Measurements from ENCODE around the gene GLDN.
"Not testable (repeated sequence)": the region's sequence is repeated elsewhere in the genome, so short reads cannot be mapped to it uniquely, and the experiment has no call there.

GLDN gene

GRCh38 chr15:51446029-51446744 is 104.7 kb downstream of the GLDN start:
- not testable (repeated sequence) for H3K9ac ChIP-seq (ENCODE audit: low read depth, low read length); H3K36me3 ChIP-seq (ENCODE audit: insufficient read depth, low read length); H3K9me3 ChIP-seq (ENCODE audit: control insufficient read depth, insufficient read depth, low read length); H3K4me1 ChIP-seq (ENCODE audit: insufficient read depth, low read length)

- peaks cover 7% of the 10 kb centered on the region for H3K4me1 ChIP-seq (ENCODE audit: insufficient read depth, low read length)
- H3K9me3 ChIP-seq (ENCODE audit: control insufficient read depth, insufficient read depth, low read length) = no peaks in the 10 kb centered on the region; the same call in 1 of the 2 replicates
- peaks cover 3% of the 10 kb centered on the region for H3K36me3 ChIP-seq (ENCODE audit: insufficient read depth, low read length)
- H3K9ac ChIP-seq (ENCODE audit: low read depth, low read length) = no peak overlapping the region
Observed at GRCh38 chr15:51447855-51448621, 106.6 kb downstream of the GLDN start.

GRCh38 chr15:51448622-51449399 is 107.4 kb downstream of the GLDN start:
- Histone ChIP-seq H3K9me3 (ENCODE audit: control insufficient read depth, insufficient read depth, low read length) (no peaks in the 10 kb centered on the region; the same call in 1 of the 2 replicates), H3K36me3 (ENCODE audit: insufficient read depth, low read length) (peaks cover 3% of the 10 kb centered on the region), H3K9ac (ENCODE audit: low read depth, low read length) (no peak overlapping the region), H3K4me1 (ENCODE audit: insufficient read depth, low read length) (peaks cover 7% of the 10 kb centered on the region)

- Histone ChIP-seq H3K9me3 (ENCODE audit: control insufficient read depth, insufficient read depth, low read length) (no peaks in the 10 kb centered on the region; the same call in 1 of the 2 replicates), H3K4me1 (ENCODE audit: insufficient read depth, low read length) (peaks cover 7% of the 10 kb centered on the region), H3K9ac (ENCODE audit: low read depth, low read length) (no peak overlapping the region), H3K36me3 (ENCODE audit: insufficient read depth, low read length) (peaks cover 3% of the 10 kb centered on the region)
Observed at GRCh38 chr15:51450001-51450400, 108.5 kb downstream of the GLDN start.
